ENCODE data around the gene WFS1. TPM values are rescaled to one million over a fixed set of nuclear protein-coding genes. Genes with fewer than 3 reads are reported as not detected.

Gene WFS1
- total RNA-seq, 1 experiment from 2014 or later: 7.1 TPM

GRCh38 chr4:6287017-6287788 lies 17.6 kb downstream of the WFS1 start:
- DNase-seq: no peak
- H3K9me3 ChIP-seq: no peaks in the 10 kb centered on the region
- no peaks in the 10 kb centered on the region for H3K27me3 ChIP-seq
- no peak overlapping the region for H3K4me3 ChIP-seq
- no peaks in the 10 kb centered on the region for H3K36me3 ChIP-seq

- Histone ChIP-seq H3K4me3 (no peak overlapping the region), H3K36me3 (no peaks in the 10 kb centered on the region), H3K9me3 (no peaks in the 10 kb centered on the region), H3K27me3 (no peaks in the 10 kb centered on the region)
- DNase-seq: no peak
These were observed 18.7 kb downstream of the WFS1 start for GRCh38 chr4:6288342-6288741.

- no peak overlapping the region for H3K4me3 ChIP-seq
These were observed 19.2 kb downstream of the WFS1 start for GRCh38 chr4:6288871-6289270.

GRCh38 chr4:6290256-6290655 lies 20.6 kb downstream of the WFS1 start:
- Histone ChIP-seq H3K27me3 (no peaks in the 10 kb centered on the region), H3K36me3 (no peaks in the 10 kb centered on the region), H3K4me3 (no peak overlapping the region), H3K9me3 (no peaks in the 10 kb centered on the region)
- DNase-seq: no peak

More at GRCh38 chr4:6288871-6289270, 19.2 kb downstream of the WFS1 start:
- Histone ChIP-seq H3K9me3 (no peaks in the 10 kb centered on the region), H3K36me3 (no peaks in the 10 kb centered on the region), H3K27me3 (no peaks in the 10 kb centered on the region)
- DNase-seq: no peak

GRCh38 chr4:6290769-6291547 lies 21.3 kb downstream of the WFS1 start:
- no peaks in the 10 kb centered on the region for H3K9me3 ChIP-seq
- no peak overlapping the region for H3K4me3 ChIP-seq
- no peaks in the 10 kb centered on the region for H3K27me3 ChIP-seq
- no peaks in the 10 kb centered on the region for H3K36me3 ChIP-seq
- no peak for DNase-seq

GRCh38 chr4:6291784-6292297 lies 22.2 kb downstream of the WFS1 start:
- Histone ChIP-seq H3K9me3 (no peaks in the 10 kb centered on the region), H3K4me3 (no peak overlapping the region), H3K36me3 (no peaks in the 10 kb centered on the region), H3K27me3 (no peaks in the 10 kb centered on the region)
- no peak for DNase-seq

- Histone ChIP-seq H3K9me3 (no peaks in the 10 kb centered on the region), H3K36me3 (no peaks in the 10 kb centered on the region), H3K4me3 (no peak overlapping the region), H3K27me3 (no peaks in the 10 kb centered on the region)
- no peak for DNase-seq
These were observed 22.9 kb downstream of the WFS1 start for GRCh38 chr4:6292376-6293096.

- Histone ChIP-seq H3K9me3 (no peaks in the 10 kb centered on the region), H3K27me3 (no peaks in the 10 kb centered on the region), H3K4me3 (no peak overlapping the region), H3K36me3 (no peaks in the 10 kb centered on the region)
- DNase-seq: no peak
These were observed 23.4 kb downstream of the WFS1 start for GRCh38 chr4:6293097-6293445.

- no peak for DNase-seq
- Histone ChIP-seq H3K36me3 (no peaks in the 10 kb centered on the region), H3K9me3 (no peaks in the 10 kb centered on the region), H3K4me3 (no peak overlapping the region), H3K27me3 (no peaks in the 10 kb centered on the region)
These were observed 24.0 kb downstream of the WFS1 start for GRCh38 chr4:6293661-6294060.

GRCh38 chr4:6294705-6295421 lies 25.2 kb downstream of the WFS1 start:
- DNase-seq: no peak
- H3K27me3 ChIP-seq: no peaks in the 10 kb centered on the region
- no peaks in the 10 kb centered on the region for H3K9me3 ChIP-seq
- no peak overlapping the region for H3K4me3 ChIP-seq
- no peaks in the 10 kb centered on the region for H3K36me3 ChIP-seq

GRCh38 chr4:6295495-6295894 lies 25.8 kb downstream of the WFS1 start:
- H3K36me3 ChIP-seq: no peaks in the 10 kb centered on the region
- H3K27me3 ChIP-seq: no peaks in the 10 kb centered on the region
- no peak for DNase-seq
- no peaks in the 10 kb centered on the region for H3K9me3 ChIP-seq
- no peak overlapping the region for H3K4me3 ChIP-seq

GRCh38 chr4:6296026-6296425 lies 26.4 kb downstream of the WFS1 start:
- Histone ChIP-seq H3K36me3 (no peaks in the 10 kb centered on the region), H3K4me3 (no peak overlapping the region), H3K9me3 (no peaks in the 10 kb centered on the region), H3K27me3 (no peaks in the 10 kb centered on the region)
- DNase-seq: no peak

GRCh38 chr4:6297266-6297815 lies 27.7 kb downstream of the WFS1 start:
- no peak overlapping the region for H3K4me3 ChIP-seq
- no peaks in the 10 kb centered on the region for H3K9me3 ChIP-seq
- no peaks in the 10 kb centered on the region for H3K27me3 ChIP-seq
- H3K36me3 ChIP-seq: no peaks in the 10 kb centered on the region
- DNase-seq: no peak

- no peak for DNase-seq
- H3K27me3 ChIP-seq: no peaks in the 10 kb centered on the region
- no peak overlapping the region for H3K4me3 ChIP-seq
- H3K9me3 ChIP-seq: no peaks in the 10 kb centered on the region
- H3K36me3 ChIP-seq: no peaks in the 10 kb centered on the region
These were observed 28.4 kb downstream of the WFS1 start for GRCh38 chr4:6298035-6298434.

GRCh38 chr4:6298852-6299251 lies 29.2 kb downstream of the WFS1 start:
- H3K4me3 ChIP-seq: no peak overlapping the region
- no peaks in the 10 kb centered on the region for H3K9me3 ChIP-seq
- H3K36me3 ChIP-seq: no peaks in the 10 kb centered on the region
- no peak for DNase-seq
- H3K27me3 ChIP-seq: no peaks in the 10 kb centered on the region

GRCh38 chr4:6299875-6300274 lies 30.2 kb downstream of the WFS1 start:
- no peak overlapping the region for H3K4me3 ChIP-seq
- no peaks in the 10 kb centered on the region for H3K9me3 ChIP-seq
- no peak for DNase-seq
- H3K27me3 ChIP-seq: no peaks in the 10 kb centered on the region
- H3K36me3 ChIP-seq: no peaks in the 10 kb centered on the region
